Activated CD8-positive, alpha-beta memory T cell treated with anti-CD3 and anti-CD28 coated beads, Interleukin-2, amount 50 U/mL, for 4 hours (primary cell): ENCODE measurements around the gene DQX1.
A peak's percentile ranks its signal among the peaks of the same experiment; 100 is the strongest.

Source experiments
- DNase-seq: peaks from one replicate; pipeline ENCODE4 v3.0.0-alpha.2; 2020

DQX1 gene

GRCh38 chr2:74507926-74508520 is 18.0 kb downstream of the DQX1 start:
- peak; percentile 38 for DNase-seq

- DNase-seq: peak; percentile 100
Observed at GRCh38 chr2:74507145-74507925, 18.7 kb downstream of the DQX1 start, which contains the start of gene PCGF1. Gene PCGF1, minus strand, starts transcription at chr2:74507695. Its CDS starts 27 bp downstream, at chr2:74507668.

- no peak for DNase-seq
Observed at GRCh38 chr2:74505448-74506246, 20.4 kb downstream of the DQX1 start.

- no peak for DNase-seq
Observed at GRCh38 chr2:74504591-74504990, 21.4 kb downstream of the DQX1 start.

GRCh38 chr2:74503506-74504475 is 22.2 kb downstream of the DQX1 start:
- no peak for DNase-seq

- DNase-seq: peak; percentile 53
Observed at GRCh38 chr2:74502720-74503505, 23.1 kb downstream of the DQX1 start.

- DNase-seq: no peak
Observed at GRCh38 chr2:74502147-74502719, 23.8 kb downstream of the DQX1 start.

GRCh38 chr2:74501335-74502071 is 24.5 kb downstream of the DQX1 start:
- DNase-seq: no peak

GRCh38 chr2:74500578-74500946 is 25.5 kb downstream of the DQX1 start:
- DNase-seq: no peak

GRCh38 chr2:74499940-74500577 is 26.0 kb downstream of the DQX1 start:
- no peak for DNase-seq

GRCh38 chr2:74499267-74499939 is 26.6 kb downstream of the DQX1 start, which contains the start of gene LBX2:
Gene LBX2, minus strand, starts transcription at chr2:74499603. Its CDS starts 66 bp downstream, at chr2:74499537.
- DNase-seq: no peak

GRCh38 chr2:74498500-74499266 is 27.3 kb downstream of the DQX1 start:
- no peak for DNase-seq

GRCh38 chr2:74497777-74498499 is 28.1 kb downstream of the DQX1 start:
- no peak for DNase-seq

GRCh38 chr2:74496997-74497776 is 28.8 kb downstream of the DQX1 start:
- DNase-seq: no peak

- no peak for DNase-seq
Observed at GRCh38 chr2:74495440-74495839, 30.6 kb downstream of the DQX1 start.

GRCh38 chr2:74493546-74493945 is 32.5 kb downstream of the DQX1 start:
- no peak for DNase-seq
